CD4-positive, alpha-beta T cell (primary cell): ENCODE results near the gene TBL2. TPM values are rescaled to one million over a fixed set of nuclear protein-coding genes. Genes with fewer than 3 reads are reported as not detected.
A peak's percentile ranks its signal among the peaks of the same experiment; 100 is the strongest.
"Not testable (repeated sequence)": the region's sequence is repeated elsewhere in the genome, so short reads cannot be mapped to it uniquely, and the experiment has no call there.

Experiments
- ATAC-seq: fragments of 200-7000 bp; cut with Tn5 transposase; one replicate; pipeline ENCODE4 v1.10.0; 2022; ENCODE audit warnings: mild to moderate bottlenecking; ENCODE audit not compliant: poor library complexity
- CTCF ChIA-PET: fragments of 350-600 bp; sonication (Branson Sonifier 250); formaldehyde crosslinking; loops from one replicate; lab custom pipeline; 2021; ENCODE audit warnings: antibody characterized with exemption, inconsistent platforms; lab: Charles Lee
- POLR2A ChIA-PET: fragments of 350-600 bp; sonication (Branson Sonifier 250); formaldehyde crosslinking; loops from one replicate; lab custom pipeline; 2021; ENCODE audit warnings: antibody characterized with exemption, inconsistent platforms; lab: Charles Lee
- DNase-seq, 14 experiments: peaks; one replicate each; pipeline ENCODE4 v3.0.0-alpha.2; 2013 to 2020; ENCODE audit warnings: mixed read lengths in 2 of 14
- H3K27ac ChIP-seq, 2 donors: one replicate each; pipeline versions ENCODE4 v1.5.1 to v1.7.0; 2013; ENCODE audit warnings: low read length in 2 of 2, low read depth in 1 of 2, mild to moderate bottlenecking in 1 of 2
- H3K27me3 ChIP-seq, 2 experiments: 1 replicate in 1 of 2; 2 replicates in 1 of 2; pipeline versions ENCODE4 v1.6.1 to v1.7.0; 2013; ENCODE audit warnings: low read length in 2 of 2, control low read depth in 1 of 2, mild to moderate bottlenecking in 1 of 2, moderate library complexity in 1 of 2; ENCODE audit not compliant: insufficient read depth in 2 of 2, control insufficient read depth in 1 of 2
- H3K36me3 ChIP-seq: one replicate; pipeline ENCODE4 v1.6.1; 2013; ENCODE audit warnings: low read length, control low read depth; ENCODE audit not compliant: insufficient read depth
- H3K4me1 ChIP-seq: one replicate; pipeline ENCODE4 v1.6.1; 2013; ENCODE audit warnings: low read length, control low read depth; ENCODE audit not compliant: insufficient read depth
- H3K4me3 ChIP-seq: one replicate; pipeline ENCODE4 v1.5.1; 2013; ENCODE audit warnings: mild to moderate bottlenecking, low read length, moderate library complexity
- H3K9me3 ChIP-seq, 2 experiments: 1 replicate in 1 of 2; 2 replicates in 1 of 2; pipeline versions ENCODE4 v1.6.1 to v1.7.0; 2013; ENCODE audit warnings: low read length in 2 of 2, mild to moderate bottlenecking in 2 of 2, control low read depth in 1 of 2, moderate library complexity in 1 of 2; ENCODE audit not compliant: control insufficient read depth in 1 of 2, insufficient read depth in 1 of 2
- H3K27ac Mint-ChIP-seq: one replicate; pipeline ENCODE4 v1.8.0; 2020; ENCODE audit warnings: mixed read lengths
- H3K27me3 Mint-ChIP-seq: one replicate; pipeline ENCODE4 v1.8.0; 2021; ENCODE audit warnings: mixed read lengths
- H3K36me3 Mint-ChIP-seq: one replicate; pipeline ENCODE4 v1.8.0; 2021; ENCODE audit warnings: low read depth, mixed read lengths
- H3K4me1 Mint-ChIP-seq: one replicate; pipeline ENCODE4 v1.8.0; 2021; ENCODE audit warnings: low read depth, mixed read lengths
- H3K4me3 Mint-ChIP-seq: one replicate; pipeline ENCODE4 v1.8.0; 2020; ENCODE audit warnings: mild to moderate bottlenecking, mixed read lengths
- H3K9me3 Mint-ChIP-seq: one replicate; pipeline ENCODE4 v1.8.0; 2020; ENCODE audit warnings: mixed read lengths
- CTCF ChIP-seq: fragments of 200-600 bp; IDR thresholded peaks from one replicate; pipeline ENCODE4 v1.8.0; 2022; ENCODE audit warnings: antibody characterized with exemption, mild to moderate bottlenecking
- intact Hi-C, 2 experiments: fragments of 100-400 bp; cut with DNase I in 1 of 2; cut with micrococcal nuclease in 1 of 2; formaldehyde crosslinking; loops; one replicate each; pipeline versions ENCODE4 v1.15.1 to v1.9.0; 2023 to 2025; cut with DNase I, micrococcal nuclease
- total RNA-seq, 174 experiments: library from RNA in 2 of 174; stranded (reverse) in 2 of 174; gene quantifications; one replicate each; pipeline ENCODE4 v1.2.3 and lab custom pipeline; 2021 to 2026

Gene TBL2
- total RNA-seq, 2 experiments from 2014 or later, result 25.2 to 27.2 TPM

- no peak overlapping the region for H3K27ac ChIP-seq
- intact Hi-C loops, result no loop called here
- no peaks in the 10 kb centered on the region for H3K9me3 ChIP-seq
- H3K27me3 ChIP-seq, result no peaks in the 10 kb centered on the region
- Mint-ChIP-seq H3K27ac (no peak overlapping the region), H3K9me3 (no peaks in the 10 kb centered on the region), H3K4me1 (peaks cover 18% of the 10 kb centered on the region), H3K27me3 (no peaks in the 10 kb centered on the region), H3K36me3 (no peaks in the 10 kb centered on the region), H3K4me3 (no peak overlapping the region)
- DNase-seq, result no peak
- no peak for TF ChIP-seq CTCF
- no peak overlapping the region for H3K4me3 ChIP-seq
- CTCF ChIA-PET, result interaction anchor here (0.8 kb wide), 2 partner anchors 24 to 485 kb away, joined by 3 read pairs; no protein-coding TSS in a partner anchor
- H3K36me3 ChIP-seq, result no peaks in the 10 kb centered on the region
- peaks cover 13% of the 10 kb centered on the region for H3K4me1 ChIP-seq
- no peak for ATAC-seq
- POLR2A ChIA-PET, result no interaction called here
These were observed 4.4 kb upstream of the TBL2 start for GRCh38 chr7:73582664-73583202.

- H3K36me3 Mint-ChIP-seq, H3K9me3 ChIP-seq, H3K4me3 Mint-ChIP-seq, H3K27me3 Mint-ChIP-seq, H3K36me3 ChIP-seq, H3K4me3 ChIP-seq, H3K9me3 Mint-ChIP-seq, DNase-seq, H3K27ac Mint-ChIP-seq, H3K27me3 ChIP-seq, intact Hi-C loops, H3K27ac ChIP-seq, POLR2A ChIA-PET, ATAC-seq: not testable (repeated sequence)
- peaks cover 29% of the 10 kb centered on the region for H3K4me1 ChIP-seq
- peaks cover 23% of the 10 kb centered on the region for H3K4me1 Mint-ChIP-seq
- CTCF ChIA-PET, result interaction anchor here (0.7 kb wide), 1 partner anchor 16 kb away, joined by 3 read pairs; no protein-coding TSS in a partner anchor
These were observed 2.6 kb upstream of the TBL2 start for GRCh38 chr7:73581006-73581405.

- H3K4me3 Mint-ChIP-seq, result peak overlapping the region; percentile 86
- Histone ChIP-seq H3K27ac (peak overlapping the region; percentile 15 to 78), H3K4me1 (peaks cover 35% of the 10 kb centered on the region), H3K27me3 (no peaks in the 10 kb centered on the region), H3K36me3 (peaks cover 23% of the 10 kb centered on the region), H3K4me3 (peak overlapping the region; percentile 63), H3K9me3 (no peaks in the 10 kb centered on the region)
- H3K4me1 Mint-ChIP-seq, result peaks cover 23% of the 10 kb centered on the region
- H3K27me3 Mint-ChIP-seq, result no peaks in the 10 kb centered on the region
- ATAC-seq, result no peak
- H3K27ac Mint-ChIP-seq, result peak overlapping the region; percentile 89
- TF ChIP-seq CTCF, result no peak
- POLR2A ChIA-PET, result interaction anchor here (0.6 to 2.3 kb wide), 12 partner anchors 9 to 163 kb away, joined by 3 to 38 read pairs (median 5); partner anchors contain the start of genes ABHD11, BAZ1B and BCL7B
- CTCF ChIA-PET, result interaction anchor here (1.0 to 1.3 kb wide), 3 partner anchors 10 to 157 kb away, joined by 3 to 5 read pairs (median 3); no protein-coding TSS in a partner anchor
- DNase-seq, result peak in 2 of 14 experiments; percentile 5 to 45
- intact Hi-C loops, result loop anchor here (1.0 to 2.0 kb wide), 3 partner anchors 20 to 105 kb away; partner anchors contain the start of genes BAZ1B (in 2 of the 2), BCL7B (in 2 of the 2), BUD23 (in 1 of the 2) and DNAJC30 (in 1 of the 2)
- H3K36me3 Mint-ChIP-seq, result peaks cover 27% of the 10 kb centered on the region
- H3K9me3 Mint-ChIP-seq, result no peaks in the 10 kb centered on the region
These were observed 595 bp downstream of the TBL2 start for GRCh38 chr7:73577627-73578341.
